OCI-LY7 (cell line): ENCODE data around the gene ALDOB.

ENCODE experiments used
- EZH2phosphoT487 ChIP-seq: fragments of 200-600 bp; sonication (generic); IDR thresholded peaks from 2 replicates; pipeline ENCODE4 v1.6.1; 2018; ENCODE audit warnings: low read depth, borderline replicate concordance, mild to moderate bottlenecking, mixed run types, antibody characterized with exemption, low read length, moderate library complexity, mixed read lengths
- TF ChIP-seq, protein P1 (sequence below): fragments of 200-600 bp; sonication (generic); conservative IDR thresholded peaks from 2 replicates; pipeline ENCODE4 v1.5.1; 2014; ENCODE audit warnings: mild to moderate bottlenecking, antibody characterized with exemption, low read length, moderate library complexity, mixed read lengths

DNA sequence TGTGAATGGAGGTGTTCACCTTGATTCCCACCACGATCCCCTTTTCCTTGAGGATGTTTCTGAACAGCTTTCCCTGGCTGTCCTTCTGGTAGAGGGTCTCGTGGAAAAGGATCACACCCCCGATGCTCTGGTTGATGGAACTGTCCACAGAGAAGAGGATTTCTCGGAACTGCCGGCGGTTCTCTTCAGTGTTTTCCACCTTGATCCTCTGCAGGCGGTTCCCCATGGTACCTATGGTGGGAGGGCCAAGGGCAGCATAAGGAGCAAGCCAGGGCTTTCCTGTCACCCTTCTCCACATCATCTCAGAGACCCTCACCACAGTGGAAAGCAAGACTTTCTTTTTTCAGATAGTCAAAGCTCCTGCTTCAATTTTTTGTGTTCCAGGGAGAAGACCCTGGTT lies 5.8 kb downstream of the ALDOB start:
- TF ChIP-seq, protein P1, sequence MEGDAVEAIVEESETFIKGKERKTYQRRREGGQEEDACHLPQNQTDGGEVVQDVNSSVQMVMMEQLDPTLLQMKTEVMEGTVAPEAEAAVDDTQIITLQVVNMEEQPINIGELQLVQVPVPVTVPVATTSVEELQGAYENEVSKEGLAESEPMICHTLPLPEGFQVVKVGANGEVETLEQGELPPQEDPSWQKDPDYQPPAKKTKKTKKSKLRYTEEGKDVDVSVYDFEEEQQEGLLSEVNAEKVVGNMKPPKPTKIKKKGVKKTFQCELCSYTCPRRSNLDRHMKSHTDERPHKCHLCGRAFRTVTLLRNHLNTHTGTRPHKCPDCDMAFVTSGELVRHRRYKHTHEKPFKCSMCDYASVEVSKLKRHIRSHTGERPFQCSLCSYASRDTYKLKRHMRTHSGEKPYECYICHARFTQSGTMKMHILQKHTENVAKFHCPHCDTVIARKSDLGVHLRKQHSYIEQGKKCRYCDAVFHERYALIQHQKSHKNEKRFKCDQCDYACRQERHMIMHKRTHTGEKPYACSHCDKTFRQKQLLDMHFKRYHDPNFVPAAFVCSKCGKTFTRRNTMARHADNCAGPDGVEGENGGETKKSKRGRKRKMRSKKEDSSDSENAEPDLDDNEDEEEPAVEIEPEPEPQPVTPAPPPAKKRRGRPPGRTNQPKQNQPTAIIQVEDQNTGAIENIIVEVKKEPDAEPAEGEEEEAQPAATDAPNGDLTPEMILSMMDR = no peak
- no peak for TF ChIP-seq EZH2phosphoT487
